Measurements from ENCODE around the gene ADGRA1.

DNA sequence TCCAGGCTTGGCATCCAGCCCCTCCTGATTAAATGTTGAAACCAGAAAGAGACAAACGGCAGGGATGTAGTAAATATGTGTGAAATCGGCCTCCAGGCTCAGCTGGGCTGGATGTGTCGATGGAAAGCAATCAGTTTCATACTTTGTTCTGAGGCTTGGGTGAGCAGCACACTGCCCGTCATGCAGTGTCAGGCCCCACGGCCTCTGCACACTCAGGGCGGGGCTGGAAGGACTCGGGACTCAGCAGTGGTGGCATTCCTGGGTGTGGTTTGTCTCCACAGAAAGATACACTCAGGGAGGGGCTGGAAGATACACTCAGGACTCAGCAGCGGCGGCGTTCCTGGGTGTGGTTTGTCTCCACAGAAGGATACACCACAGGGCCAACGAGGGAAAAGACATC is 22.0 kb downstream of the ADGRA1 start:
- TF ChIP-seq, protein P1, sequence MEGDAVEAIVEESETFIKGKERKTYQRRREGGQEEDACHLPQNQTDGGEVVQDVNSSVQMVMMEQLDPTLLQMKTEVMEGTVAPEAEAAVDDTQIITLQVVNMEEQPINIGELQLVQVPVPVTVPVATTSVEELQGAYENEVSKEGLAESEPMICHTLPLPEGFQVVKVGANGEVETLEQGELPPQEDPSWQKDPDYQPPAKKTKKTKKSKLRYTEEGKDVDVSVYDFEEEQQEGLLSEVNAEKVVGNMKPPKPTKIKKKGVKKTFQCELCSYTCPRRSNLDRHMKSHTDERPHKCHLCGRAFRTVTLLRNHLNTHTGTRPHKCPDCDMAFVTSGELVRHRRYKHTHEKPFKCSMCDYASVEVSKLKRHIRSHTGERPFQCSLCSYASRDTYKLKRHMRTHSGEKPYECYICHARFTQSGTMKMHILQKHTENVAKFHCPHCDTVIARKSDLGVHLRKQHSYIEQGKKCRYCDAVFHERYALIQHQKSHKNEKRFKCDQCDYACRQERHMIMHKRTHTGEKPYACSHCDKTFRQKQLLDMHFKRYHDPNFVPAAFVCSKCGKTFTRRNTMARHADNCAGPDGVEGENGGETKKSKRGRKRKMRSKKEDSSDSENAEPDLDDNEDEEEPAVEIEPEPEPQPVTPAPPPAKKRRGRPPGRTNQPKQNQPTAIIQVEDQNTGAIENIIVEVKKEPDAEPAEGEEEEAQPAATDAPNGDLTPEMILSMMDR (conservative IDR thresholded peaks at IDR 0.05 in 1 of 2, IDR thresholded peaks at IDR 0.05 in 1 of 2; ENCODE audit: extremely low read depth in 1 of 2, insufficient read depth in 1 of 2, low read depth in 1 of 2, low read length in 2 of 2): no peak
- TF ChIP-seq EZH2 (IDR thresholded peaks at IDR 0.05; ENCODE audit: borderline replicate concordance, low read length): no peak

Measured in mammary epithelial cell (primary cell).